Ammon's horn (tissue), 1 donor: ENCODE measurements around the gene OTOP1.
"Not testable (repeated sequence)": the region's sequence is repeated elsewhere in the genome, so short reads cannot be mapped to it uniquely, and the experiment has no call there.

Source experiments
- DNase-seq: peaks from one replicate; pipeline ENCODE4 v3.0.0-alpha.2; 2016; ENCODE audit warnings: low spot score

The OTOP1 gene

DNA sequence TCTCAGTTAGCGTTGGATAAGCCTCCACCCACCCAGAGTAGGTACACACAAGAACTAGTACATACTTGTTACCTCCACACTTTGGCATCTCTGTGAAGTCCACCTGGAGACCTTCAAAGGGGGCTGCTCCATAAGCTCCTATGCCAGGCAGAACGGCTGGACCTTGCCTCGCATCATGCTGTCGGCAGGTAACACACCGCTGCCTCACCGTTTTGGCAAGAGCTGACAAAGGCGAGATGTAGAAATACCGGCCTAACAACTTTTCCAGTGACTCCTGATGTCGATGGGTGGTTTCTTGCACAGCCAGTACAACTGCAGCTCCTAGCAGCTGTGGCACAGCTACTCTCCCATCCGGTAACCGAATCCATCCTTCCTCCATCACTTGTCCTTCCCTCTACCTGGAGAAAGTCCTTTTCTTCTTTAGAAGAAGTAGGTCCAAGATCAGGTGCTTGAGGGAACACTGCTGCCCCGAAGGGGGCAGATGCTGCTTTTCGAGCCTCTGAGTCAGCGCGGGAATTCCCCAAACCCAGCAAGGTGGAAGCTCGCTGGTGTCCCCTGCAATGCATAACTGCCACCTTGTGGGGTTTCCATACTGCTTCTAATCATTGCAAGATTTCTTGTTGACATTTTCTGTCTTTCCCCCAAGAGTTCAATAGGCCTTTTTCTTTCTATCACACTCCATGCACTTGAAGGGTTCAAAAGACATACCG, 65.6 kb downstream of the OTOP1 start:
- not testable (repeated sequence) for DNase-seq

- not testable (repeated sequence) for DNase-seq
Measured at GRCh38 chr4:4145622-4146021, 81.1 kb downstream of the OTOP1 start.

- DNase-seq, result not testable (repeated sequence)
Measured at GRCh38 chr4:4143376-4143775, 83.4 kb downstream of the OTOP1 start.

GRCh38 chr4:4142679-4143078, 84.0 kb downstream of the OTOP1 start:
- not testable (repeated sequence) for DNase-seq

- DNase-seq, result not testable (repeated sequence)
Measured at GRCh38 chr4:4141186-4141585, 85.5 kb downstream of the OTOP1 start.
